Osteocyte (in vitro differentiated cells): ENCODE results near the gene CACNA1D. TPM values are rescaled to one million over a fixed set of nuclear protein-coding genes. Genes with fewer than 3 reads are reported as not detected.

ENCODE experiments used
- DNase-seq: peaks from one replicate; pipeline ENCODE4 v3.0.0; 2021; ENCODE audit warnings: mixed read lengths; ENCODE audit not compliant: unreplicated experiment; ENCODE audit errors: extremely low spot score
- H3K27ac Mint-ChIP-seq: one replicate; pipeline ENCODE4 v1.8.0; 2021; ENCODE audit warnings: mild to moderate bottlenecking, mixed read lengths; ENCODE audit not compliant: unreplicated experiment
- H3K27me3 Mint-ChIP-seq: one replicate; pipeline ENCODE4 v1.8.0; 2021; ENCODE audit warnings: mixed read lengths; ENCODE audit not compliant: unreplicated experiment
- H3K36me3 Mint-ChIP-seq: one replicate; pipeline ENCODE4 v1.8.0; 2021; ENCODE audit warnings: mixed read lengths; ENCODE audit not compliant: unreplicated experiment
- H3K4me1 Mint-ChIP-seq: one replicate; pipeline ENCODE4 v1.8.0; 2021; ENCODE audit warnings: mixed read lengths; ENCODE audit not compliant: unreplicated experiment
- H3K4me3 Mint-ChIP-seq: one replicate; pipeline ENCODE4 v1.8.0; 2021; ENCODE audit warnings: mild to moderate bottlenecking, moderate library complexity, mixed read lengths; ENCODE audit not compliant: unreplicated experiment
- H3K9me3 Mint-ChIP-seq: one replicate; pipeline ENCODE4 v1.8.0; 2021; ENCODE audit warnings: mixed read lengths; ENCODE audit not compliant: unreplicated experiment
- total RNA-seq: library from RNA; stranded (reverse); gene quantifications from 2 replicates; pipeline ENCODE4 v1.2.1, GENCODE V29; 2021
- TF ChIP-seq, protein P1 (sequence below): fragments of 200-600 bp; sonication (generic); IDR thresholded peaks from 2 replicates; pipeline ENCODE4 v1.5.0; 2021; ENCODE audit warnings: antibody characterized with exemption, mild to moderate bottlenecking, moderate library complexity

Gene CACNA1D
- total RNA-seq, 1 donor from 2014 or later: 0.48 TPM

DNA sequence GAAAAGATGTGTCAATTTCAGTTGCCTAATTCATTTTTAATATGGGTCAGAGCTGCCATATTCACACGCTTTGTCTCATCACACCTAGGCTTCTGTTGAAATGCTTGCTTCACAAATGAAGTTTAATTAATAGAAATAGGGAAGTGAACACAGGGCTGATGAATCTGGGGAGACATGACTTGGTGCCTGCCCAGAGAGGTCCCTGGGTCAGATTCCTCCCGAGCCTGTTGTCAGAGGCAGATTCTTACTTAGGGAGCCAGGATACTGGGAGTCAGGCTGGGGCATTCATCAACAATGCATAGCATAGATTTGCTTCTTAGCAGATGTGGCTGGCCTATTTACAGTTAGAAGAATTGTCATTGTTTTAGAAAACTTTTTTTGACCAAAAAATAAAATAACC lies 90.6 kb downstream of the CACNA1D start:
- Mint-ChIP-seq H3K9me3 (no peaks in the 10 kb centered on the region), H3K27ac (no peak overlapping the region), H3K4me1 (no peaks in the 10 kb centered on the region), H3K36me3 (no peaks in the 10 kb centered on the region), H3K4me3 (no peak overlapping the region), H3K27me3 (peaks cover 16% of the 10 kb centered on the region)
- no peak for DNase-seq
- TF ChIP-seq, protein P1, sequence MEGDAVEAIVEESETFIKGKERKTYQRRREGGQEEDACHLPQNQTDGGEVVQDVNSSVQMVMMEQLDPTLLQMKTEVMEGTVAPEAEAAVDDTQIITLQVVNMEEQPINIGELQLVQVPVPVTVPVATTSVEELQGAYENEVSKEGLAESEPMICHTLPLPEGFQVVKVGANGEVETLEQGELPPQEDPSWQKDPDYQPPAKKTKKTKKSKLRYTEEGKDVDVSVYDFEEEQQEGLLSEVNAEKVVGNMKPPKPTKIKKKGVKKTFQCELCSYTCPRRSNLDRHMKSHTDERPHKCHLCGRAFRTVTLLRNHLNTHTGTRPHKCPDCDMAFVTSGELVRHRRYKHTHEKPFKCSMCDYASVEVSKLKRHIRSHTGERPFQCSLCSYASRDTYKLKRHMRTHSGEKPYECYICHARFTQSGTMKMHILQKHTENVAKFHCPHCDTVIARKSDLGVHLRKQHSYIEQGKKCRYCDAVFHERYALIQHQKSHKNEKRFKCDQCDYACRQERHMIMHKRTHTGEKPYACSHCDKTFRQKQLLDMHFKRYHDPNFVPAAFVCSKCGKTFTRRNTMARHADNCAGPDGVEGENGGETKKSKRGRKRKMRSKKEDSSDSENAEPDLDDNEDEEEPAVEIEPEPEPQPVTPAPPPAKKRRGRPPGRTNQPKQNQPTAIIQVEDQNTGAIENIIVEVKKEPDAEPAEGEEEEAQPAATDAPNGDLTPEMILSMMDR: no peak

- Mint-ChIP-seq H3K9me3 (no peaks in the 10 kb centered on the region), H3K36me3 (no peaks in the 10 kb centered on the region), H3K27ac (no peak overlapping the region), H3K4me3 (no peak overlapping the region), H3K27me3 (peaks cover 16% of the 10 kb centered on the region), H3K4me1 (no peaks in the 10 kb centered on the region)
- DNase-seq: no peak
- TF ChIP-seq, protein P1: no peak
These were observed 91.2 kb downstream of the CACNA1D start for GRCh38 chr3:53585627-53586026.

DNA sequence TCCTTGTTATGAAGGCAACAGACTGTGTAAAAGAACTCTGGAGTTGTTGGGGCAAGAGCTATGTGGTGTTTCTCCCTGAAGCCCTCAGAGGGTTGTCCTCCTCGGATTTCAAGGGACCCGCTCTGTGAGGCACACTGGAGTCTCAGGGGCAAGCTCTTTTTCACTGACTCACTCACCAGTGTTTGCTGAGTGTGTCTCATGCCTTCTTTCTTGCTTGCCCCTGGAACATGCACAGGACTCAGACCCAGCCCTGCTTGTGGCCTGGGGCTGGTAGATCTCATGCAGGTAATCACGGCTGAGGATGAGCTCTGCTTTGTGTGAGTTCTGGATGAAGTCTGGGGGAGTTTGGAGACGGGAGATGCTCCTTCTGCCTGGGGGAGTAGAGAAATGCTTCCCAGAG lies 93.7 kb downstream of the CACNA1D start:
- no peak for DNase-seq
- no peaks in the 10 kb centered on the region for H3K4me1 Mint-ChIP-seq
- H3K4me3 Mint-ChIP-seq: no peak overlapping the region
- H3K36me3 Mint-ChIP-seq: no peaks in the 10 kb centered on the region
- no peak overlapping the region for H3K27ac Mint-ChIP-seq
- TF ChIP-seq, protein P1: no peak
- H3K9me3 Mint-ChIP-seq: no peaks in the 10 kb centered on the region
- H3K27me3 Mint-ChIP-seq: peaks cover 16% of the 10 kb centered on the region

DNA sequence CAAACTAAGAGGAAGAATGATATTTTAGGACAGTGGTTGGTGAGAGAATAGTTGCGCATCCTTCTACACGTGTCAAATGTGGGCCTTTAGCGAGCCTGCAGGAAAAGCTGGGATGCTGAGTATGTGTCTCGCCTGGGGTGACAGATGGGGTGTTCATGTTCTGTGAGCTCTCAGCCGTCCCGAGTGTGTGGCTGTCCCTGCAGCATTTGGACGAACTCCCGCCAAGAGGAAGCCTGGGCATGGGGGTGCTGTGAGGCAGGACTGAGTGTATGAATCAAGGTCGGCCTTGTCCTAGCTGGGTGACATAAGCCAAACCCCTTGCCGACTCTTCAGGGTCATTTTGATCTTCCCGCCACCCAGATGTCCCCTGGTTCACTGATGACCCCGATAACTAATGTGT lies 94.8 kb downstream of the CACNA1D start:
- Mint-ChIP-seq H3K4me3 (no peak overlapping the region), H3K36me3 (no peaks in the 10 kb centered on the region)

GRCh38 chr3:53589806-53590205 lies 95.4 kb downstream of the CACNA1D start:
- Mint-ChIP-seq H3K27ac (no peak overlapping the region), H3K4me1 (no peaks in the 10 kb centered on the region), H3K36me3 (no peaks in the 10 kb centered on the region), H3K27me3 (peaks cover 19% of the 10 kb centered on the region), H3K4me3 (no peak overlapping the region), H3K9me3 (no peaks in the 10 kb centered on the region)
- TF ChIP-seq, protein P1: no peak
- DNase-seq: no peak

More for the DNA sequence above, 94.8 kb downstream of the CACNA1D start:
- peaks cover 19% of the 10 kb centered on the region for H3K27me3 Mint-ChIP-seq
- no peaks in the 10 kb centered on the region for H3K4me1 Mint-ChIP-seq
- H3K9me3 Mint-ChIP-seq: no peaks in the 10 kb centered on the region
- no peak overlapping the region for H3K27ac Mint-ChIP-seq
- TF ChIP-seq, protein P1: no peak
- DNase-seq: no peak
